Suppressor macrophage (primary cell): ENCODE measurements around the gene PTX3.

Source experiments
- DNase-seq, 4 experiments: peaks; one replicate each; pipeline ENCODE4 v3.0.0-alpha.2; 2020 to 2022

The PTX3 gene

GRCh38 chr3:157477441-157477840 lies 40.8 kb downstream of the PTX3 start:
- DNase-seq = no peak

GRCh38 chr3:157479464-157480243 lies 43.0 kb downstream of the PTX3 start:
- DNase-seq = no peak

- peak in 1 of 4 experiments; percentile 7 for DNase-seq
Measured at GRCh38 chr3:157487339-157487738, 50.7 kb downstream of the PTX3 start.

- DNase-seq = no peak
Measured at GRCh38 chr3:157488144-157488543, 51.5 kb downstream of the PTX3 start.

GRCh38 chr3:157491136-157491535 lies 54.5 kb downstream of the PTX3 start:
- no peak for DNase-seq
